Endothelial cell of umbilical vein (primary cell): ENCODE data around the gene TPM1.

Experiments used
- CTCF ChIP-seq, 2 donors: IDR thresholded peaks; 1 replicate in 1 of 2; 2 replicates in 1 of 2; pipeline ENCODE4 v1.5.1; 2011; ENCODE audit warnings: low read length in 2 of 2, mild to moderate bottlenecking in 2 of 2, moderate library complexity in 2 of 2, control low read depth in 1 of 2, inconsistent platforms in 1 of 2, low read depth in 1 of 2; ENCODE audit not compliant: insufficient read depth in 1 of 2; ENCODE audit errors: extremely low read depth in 1 of 2
- EZH2 ChIP-seq: IDR thresholded peaks from 2 replicates; pipeline ENCODE4 v1.6.1; 2012; ENCODE audit warnings: borderline replicate concordance, low read depth, mild to moderate bottlenecking, moderate library complexity, low read length, inconsistent platforms; ENCODE audit not compliant: severe bottlenecking
- FOS ChIP-seq: IDR thresholded peaks from 2 replicates; pipeline ENCODE4 v1.6.1; 2011; ENCODE audit warnings: mild to moderate bottlenecking, low read length, moderate library complexity, borderline replicate concordance; ENCODE audit not compliant: insufficient read depth
- GATA2 ChIP-seq: IDR thresholded peaks from 2 replicates; pipeline ENCODE4 v1.7.0; 2011; ENCODE audit warnings: low read depth, mild to moderate bottlenecking, moderate library complexity, mixed read lengths, low read length; ENCODE audit not compliant: insufficient read length, insufficient read depth
- JUN ChIP-seq: IDR thresholded peaks from 2 replicates; pipeline ENCODE4 v1.6.1; 2011; ENCODE audit warnings: borderline replicate concordance, low read depth; ENCODE audit not compliant: insufficient read length, insufficient read depth
- MAX ChIP-seq: IDR thresholded peaks from 2 replicates; pipeline ENCODE4 v1.6.1; 2011; ENCODE audit not compliant: insufficient read depth, insufficient read length
- MYC ChIP-seq: IDR thresholded peaks from one replicate; pipeline ENCODE4 v1.6.1; 2011; ENCODE audit warnings: mild to moderate bottlenecking, low read depth, low read length
- POLR2A ChIP-seq: IDR thresholded peaks from 2 replicates; pipeline ENCODE4 v1.6.1; 2012; ENCODE audit warnings: low read depth, mild to moderate bottlenecking, control low read depth, low read length
- POLR2AphosphoS5 ChIP-seq: IDR thresholded peaks from 2 replicates; pipeline ENCODE4 v1.6.1; 2012; ENCODE audit warnings: low read depth, mild to moderate bottlenecking, control low read depth, low read length, moderate library complexity; ENCODE audit not compliant: insufficient read depth

GRCh38 chr15:63006032-63006878 is 36.3 kb upstream of the TPM1 start:
- TF ChIP-seq CTCF (IDR thresholded peaks at IDR 0.05; ENCODE audit: extremely low read depth in 1 of 2, insufficient read depth in 1 of 2, low read depth in 1 of 2, low read length in 2 of 2) = no peak
- TF ChIP-seq POLR2A = no peak
- TF ChIP-seq JUN = no peak
- TF ChIP-seq POLR2AphosphoS5 = no peak
- TF ChIP-seq MAX = no peak
- no peak for TF ChIP-seq EZH2
- TF ChIP-seq FOS = no peak
- no peak for TF ChIP-seq MYC
- TF ChIP-seq GATA2 = no peak
